HEK293 (cell line): Measurements from ENCODE around the gene CINP.

Experiments
- FEZF1 ChIP-seq: fragments of 450-650 bp; formaldehyde crosslinking; IDR thresholded peaks from 2 replicates; pipeline ENCODE4 v1.5.1; 2016; ENCODE audit warnings: missing biosample characterization, missing genetic modification characterization
- IKZF3 ChIP-seq: fragments of 450-650 bp; IDR thresholded peaks from 2 replicates; pipeline ENCODE4 v1.5.0; 2018; ENCODE audit warnings: missing biosample characterization, mild to moderate bottlenecking, missing genetic modification characterization, moderate library complexity
- KLF9 ChIP-seq: fragments of 450-650 bp; formaldehyde crosslinking; IDR thresholded peaks from 2 replicates; pipeline ENCODE4 v1.5.1; 2016; ENCODE audit warnings: missing biosample characterization, missing genetic modification characterization, low read depth
- OVOL3 ChIP-seq: fragments of 450-650 bp; formaldehyde crosslinking; IDR thresholded peaks from 2 replicates; pipeline ENCODE4 v1.5.1; 2016; ENCODE audit warnings: missing biosample characterization, missing genetic modification characterization
- PRDM6 ChIP-seq: fragments of 450-650 bp; formaldehyde crosslinking; IDR thresholded peaks from 2 replicates; pipeline ENCODE4 v1.5.1; 2017; ENCODE audit warnings: missing biosample characterization, missing genetic modification characterization
- TCF7L2 ChIP-seq: IDR thresholded peaks from 2 replicates; pipeline ENCODE4 v1.6.1; 2011; ENCODE audit warnings: low read depth, mild to moderate bottlenecking, inconsistent platforms, low read length, moderate library complexity, borderline replicate concordance
- WT1 ChIP-seq: fragments of 450-650 bp; formaldehyde crosslinking; IDR thresholded peaks from 2 replicates; pipeline ENCODE4 v1.5.1; 2016; ENCODE audit warnings: missing biosample characterization, missing genetic modification characterization
- ZBTB7A ChIP-seq: fragments of 450-650 bp; formaldehyde crosslinking; IDR thresholded peaks from 2 replicates; pipeline ENCODE4 v1.5.1; 2016; ENCODE audit warnings: low read depth, missing biosample characterization, missing genetic modification characterization
- ZFHX2 ChIP-seq: fragments of 450-650 bp; formaldehyde crosslinking; conservative IDR thresholded peaks from 2 replicates; pipeline ENCODE4 v1.5.1; 2016; ENCODE audit warnings: missing biosample characterization, missing genetic modification characterization
- ZNF133 ChIP-seq: fragments of 450-650 bp; formaldehyde crosslinking; IDR thresholded peaks from 2 replicates; pipeline ENCODE4 v1.5.1; 2016; ENCODE audit warnings: missing biosample characterization, missing genetic modification characterization
- ZNF146 ChIP-seq: fragments of 450-650 bp; formaldehyde crosslinking; IDR thresholded peaks from 2 replicates; pipeline ENCODE4 v1.5.1; 2016; ENCODE audit warnings: missing biosample characterization, missing genetic modification characterization
- ZNF184 ChIP-seq: fragments of 450-650 bp; IDR thresholded peaks from 2 replicates; pipeline ENCODE4 v1.5.1; 2018; ENCODE audit warnings: missing biosample characterization, mild to moderate bottlenecking, missing genetic modification characterization
- ZNF214 ChIP-seq: fragments of 450-650 bp; formaldehyde crosslinking; IDR thresholded peaks from 2 replicates; pipeline ENCODE4 v1.5.1; 2017; ENCODE audit warnings: missing biosample characterization, mild to moderate bottlenecking, missing genetic modification characterization, borderline replicate concordance
- ZNF221 ChIP-seq: fragments of 450-650 bp; formaldehyde crosslinking; IDR thresholded peaks from 2 replicates; pipeline ENCODE4 v1.5.1; 2017; ENCODE audit warnings: missing biosample characterization, missing genetic modification characterization, borderline replicate concordance
- ZNF26 ChIP-seq: fragments of 450-650 bp; formaldehyde crosslinking; IDR thresholded peaks from 2 replicates; pipeline ENCODE4 v1.5.1; 2016; ENCODE audit warnings: missing biosample characterization, missing genetic modification characterization
- ZNF266 ChIP-seq: fragments of 450-650 bp; formaldehyde crosslinking; IDR thresholded peaks from 2 replicates; pipeline ENCODE4 v1.5.1; 2016; ENCODE audit warnings: missing biosample characterization, missing genetic modification characterization, low read depth
- ZNF350 ChIP-seq: fragments of 450-650 bp; formaldehyde crosslinking; IDR thresholded peaks from 2 replicates; pipeline ENCODE4 v1.5.0; 2017; ENCODE audit warnings: missing biosample characterization, mild to moderate bottlenecking, missing genetic modification characterization
- ZNF366 ChIP-seq: fragments of 450-650 bp; formaldehyde crosslinking; conservative IDR thresholded peaks from 2 replicates; pipeline ENCODE4 v1.5.1; 2016; ENCODE audit warnings: missing biosample characterization, missing genetic modification characterization
- ZNF449 ChIP-seq: fragments of 450-650 bp; formaldehyde crosslinking; IDR thresholded peaks from 2 replicates; pipeline ENCODE4 v1.5.1; 2017; ENCODE audit warnings: missing biosample characterization, mild to moderate bottlenecking, missing genetic modification characterization, moderate library complexity
- ZNF501 ChIP-seq: fragments of 450-650 bp; formaldehyde crosslinking; IDR thresholded peaks from 2 replicates; pipeline ENCODE4 v1.5.1; 2016; ENCODE audit warnings: missing biosample characterization, missing genetic modification characterization
- ZNF529 ChIP-seq: fragments of 450-650 bp; formaldehyde crosslinking; IDR thresholded peaks from 2 replicates; pipeline ENCODE4 v1.5.1; 2017; ENCODE audit warnings: missing genetic modification characterization, missing biosample characterization; ENCODE audit not compliant: insufficient replicate concordance
- ZNF555 ChIP-seq: fragments of 450-650 bp; formaldehyde crosslinking; conservative IDR thresholded peaks from 2 replicates; pipeline ENCODE4 v1.5.1; 2017; ENCODE audit warnings: missing biosample characterization, mild to moderate bottlenecking, missing genetic modification characterization, inconsistent platforms
- ZNF626 ChIP-seq: fragments of 450-650 bp; sonication (Bioruptor Pico); formaldehyde crosslinking; IDR thresholded peaks from 2 replicates; pipeline ENCODE4 v1.5.1; 2018; ENCODE audit warnings: missing biosample characterization, missing genetic modification characterization, inconsistent platforms
- ZNF639 ChIP-seq: fragments of 450-650 bp; formaldehyde crosslinking; IDR thresholded peaks from 2 replicates; pipeline ENCODE4 v1.5.1; 2016; ENCODE audit warnings: missing biosample characterization, missing genetic modification characterization
- ZNF660 ChIP-seq: fragments of 450-650 bp; IDR thresholded peaks from 2 replicates; pipeline ENCODE4 v1.5.1; 2018; ENCODE audit warnings: missing biosample characterization, mild to moderate bottlenecking, missing genetic modification characterization
- ZNF670 ChIP-seq: fragments of 450-650 bp; formaldehyde crosslinking; IDR thresholded peaks from 2 replicates; pipeline ENCODE4 v1.5.1; 2016; ENCODE audit warnings: missing biosample characterization, missing genetic modification characterization, low read depth
- ZNF707 ChIP-seq: fragments of 450-650 bp; formaldehyde crosslinking; IDR thresholded peaks from 2 replicates; pipeline ENCODE4 v1.5.1; 2016; ENCODE audit warnings: missing biosample characterization, missing genetic modification characterization
- ZNF747 ChIP-seq: fragments of 450-650 bp; formaldehyde crosslinking; IDR thresholded peaks from 2 replicates; pipeline ENCODE4 v1.5.1; 2016; ENCODE audit warnings: missing biosample characterization, missing genetic modification characterization
- ZNF791 ChIP-seq: fragments of 450-650 bp; formaldehyde crosslinking; IDR thresholded peaks from 2 replicates; pipeline ENCODE4 v1.5.1; 2016; ENCODE audit warnings: missing biosample characterization, missing genetic modification characterization
- ZNF830 ChIP-seq: fragments of 450-650 bp; IDR thresholded peaks from 2 replicates; pipeline ENCODE4 v1.5.0; 2018; ENCODE audit warnings: missing biosample characterization, missing genetic modification characterization, low read depth, mild to moderate bottlenecking, moderate library complexity
- ZNF837 ChIP-seq: fragments of 450-650 bp; formaldehyde crosslinking; IDR thresholded peaks from 2 replicates; pipeline ENCODE4 v1.5.1; 2016; ENCODE audit warnings: missing biosample characterization, missing genetic modification characterization
- ZSCAN4 ChIP-seq: fragments of 450-650 bp; formaldehyde crosslinking; IDR thresholded peaks from 2 replicates; pipeline ENCODE4 v1.5.1; 2017; ENCODE audit warnings: missing biosample characterization, missing genetic modification characterization
- ZXDB ChIP-seq: fragments of 450-650 bp; formaldehyde crosslinking; IDR thresholded peaks from 2 replicates; pipeline ENCODE4 v1.5.1; 2016; ENCODE audit warnings: missing biosample characterization, missing genetic modification characterization

The CINP gene

DNA sequence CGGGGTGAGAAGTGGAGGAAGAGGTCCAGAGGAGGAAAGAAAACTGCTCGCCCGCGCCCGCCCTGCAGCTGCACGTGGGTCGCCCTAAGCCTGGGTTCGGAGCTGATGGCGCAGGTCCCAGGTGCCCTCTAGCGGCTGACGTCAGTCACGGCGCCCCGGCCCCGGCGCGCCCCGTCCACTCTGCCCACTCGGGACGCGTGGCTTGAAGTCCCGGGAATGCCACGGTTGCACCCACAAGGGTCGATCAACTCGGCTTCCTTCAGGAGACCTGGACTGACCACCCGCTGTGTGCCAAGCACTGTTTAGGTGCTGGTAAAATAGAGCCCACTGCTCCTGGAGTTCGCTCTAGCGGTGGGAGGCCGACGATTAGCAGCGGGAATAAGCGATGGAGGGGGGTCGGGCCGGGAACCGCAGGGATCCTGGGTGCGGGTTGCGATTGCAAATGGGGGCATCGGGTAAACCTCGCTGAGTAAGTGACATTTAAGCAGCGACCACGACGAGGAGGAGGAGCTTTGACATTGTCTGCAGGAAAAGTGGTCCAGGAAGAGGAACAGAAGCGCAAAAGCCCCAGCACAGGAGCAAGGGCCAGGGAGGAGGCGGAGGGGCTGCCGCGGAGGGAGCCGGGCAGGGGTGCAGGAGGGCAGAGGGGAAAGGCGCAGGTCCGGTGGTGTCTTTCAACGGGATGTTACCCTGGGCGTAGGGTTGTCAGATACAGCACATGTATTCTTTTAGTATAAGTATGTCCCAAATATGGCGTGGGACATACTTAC lies 48.3 kb downstream of the CINP start (continued):
- TF ChIP-seq ZNF639 (tag by site-specific recombination): peak; percentile 39; the same call in 1 of the 2 replicates
- TF ChIP-seq ZNF707 (tag by site-specific recombination): no peak
- TF ChIP-seq ZNF146 (tag by site-specific recombination): no peak
- TF ChIP-seq ZNF501: peak; percentile 92
- no peak for TF ChIP-seq ZNF670 (tag by site-specific recombination)
- TF ChIP-seq ZNF366 (tag by site-specific recombination): peak; percentile 73
- TF ChIP-seq ZNF529 (tag by site-specific recombination): no peak
- no peak for TF ChIP-seq ZNF133
- 0 out of 2 replicates have a peak, but pooled peaks have one; percentile 6 for TF ChIP-seq FEZF1 (tag by site-specific recombination)
- peak; percentile 64; the same call in 1 of the 2 replicates for TF ChIP-seq ZBTB7A (tag by site-specific recombination)
- peak; percentile 87 for TF ChIP-seq ZFHX2
- TF ChIP-seq ZNF184: no peak
- peak; percentile 51; the same call in 1 of the 2 replicates for TF ChIP-seq KLF9 (tag by site-specific recombination)
- TF ChIP-seq ZSCAN4 (tag by site-specific recombination): peak; percentile 65; the same call in 1 of the 2 replicates
- no peak for TF ChIP-seq TCF7L2
- TF ChIP-seq ZNF214: no peak
- TF ChIP-seq ZNF830 (tag by site-specific recombination): no peak
- no peak for TF ChIP-seq ZNF791
- TF ChIP-seq ZNF26 (tag by site-specific recombination): no peak
- no peak for TF ChIP-seq ZNF266
- TF ChIP-seq ZNF221 (tag by site-specific recombination): no peak
- no peak for TF ChIP-seq ZNF350 (tag by site-specific recombination)
- TF ChIP-seq ZNF449: 0 out of 2 replicates have a peak, but pooled peaks have one; percentile 29
- TF ChIP-seq IKZF3 (tag by site-specific recombination): peak; percentile 92
- no peak for TF ChIP-seq PRDM6 (tag by site-specific recombination)
- TF ChIP-seq ZNF660 (tag by site-specific recombination): peak; percentile 83
- TF ChIP-seq OVOL3: no peak
- TF ChIP-seq ZNF837: no peak
- peak; percentile 76; the same call in 1 of the 2 replicates for TF ChIP-seq ZXDB (tag by site-specific recombination)
- TF ChIP-seq WT1 (tag by site-specific recombination): no peak
- no peak for TF ChIP-seq ZNF555 (tag by site-specific recombination)
- no peak for TF ChIP-seq ZNF747
- no peak for TF ChIP-seq ZNF626 (tag by site-specific recombination)
